NCI-H526 (cell line): Measurements from ENCODE around the gene ELK3.
A peak's percentile ranks its signal among the peaks of the same experiment; 100 is the strongest.

Source experiments
- DNase-seq, 2 experiments: peaks; one replicate each; lab custom pipeline; 2025; lab: John Stamatoyannopoulos, UW

ELK3 gene

GRCh38 chr12:96193725-96194575, at the start of gene ELK3:
Gene ELK3, plus strand, starts transcription at chr12:96194375.
- DNase-seq: peak; percentile 28 to 79

- no peak for DNase-seq
Measured at GRCh38 chr12:96146747-96147146, 47.4 kb upstream of the ELK3 start.

GRCh38 chr12:96150442-96150841, 43.7 kb upstream of the ELK3 start:
- no peak for DNase-seq

- DNase-seq: no peak
Measured at GRCh38 chr12:96152164-96152563, 42.0 kb upstream of the ELK3 start.

GRCh38 chr12:96153131-96153725, 40.9 kb upstream of the ELK3 start:
- no peak for DNase-seq

- DNase-seq: no peak
Measured at GRCh38 chr12:96155181-96155580, 39.0 kb upstream of the ELK3 start.

- DNase-seq: no peak
Measured at GRCh38 chr12:96155781-96156180, 38.4 kb upstream of the ELK3 start.

GRCh38 chr12:96156211-96156610, 38.0 kb upstream of the ELK3 start:
- DNase-seq: no peak

GRCh38 chr12:96157427-96157826, 36.7 kb upstream of the ELK3 start:
- no peak for DNase-seq

- DNase-seq: no peak
Measured at GRCh38 chr12:96164951-96165811, 29.0 kb upstream of the ELK3 start.

GRCh38 chr12:96166765-96167164, 27.4 kb upstream of the ELK3 start:
- DNase-seq: no peak

- DNase-seq: no peak
Measured at GRCh38 chr12:96167492-96167891, 26.7 kb upstream of the ELK3 start.

- DNase-seq: no peak
Measured at GRCh38 chr12:96170328-96170727, 23.8 kb upstream of the ELK3 start.

- DNase-seq: no peak
Measured at GRCh38 chr12:96170762-96171161, 23.4 kb upstream of the ELK3 start.

GRCh38 chr12:96171905-96172304, 22.3 kb upstream of the ELK3 start:
- no peak for DNase-seq

GRCh38 chr12:96172981-96173380, 21.2 kb upstream of the ELK3 start:
- no peak for DNase-seq

GRCh38 chr12:96176575-96176974, 17.6 kb upstream of the ELK3 start:
- no peak for DNase-seq

- no peak for DNase-seq
Measured at GRCh38 chr12:96177013-96177412, 17.2 kb upstream of the ELK3 start.

GRCh38 chr12:96183734-96184370, 10.3 kb upstream of the ELK3 start:
- DNase-seq: no peak

GRCh38 chr12:96185914-96186313, 8.3 kb upstream of the ELK3 start:
- DNase-seq: no peak

- no peak for DNase-seq
Measured at GRCh38 chr12:96186607-96187301, 7.4 kb upstream of the ELK3 start.

GRCh38 chr12:96187956-96188355, 6.2 kb upstream of the ELK3 start:
- no peak for DNase-seq
